ENCODE results near the gene SLC43A2. TPM values are rescaled to one million over a fixed set of nuclear protein-coding genes. Genes with fewer than 3 reads are reported as not detected.

Gene SLC43A2
- total RNA-seq, 1 donor from 2014 or later: 2.5 TPM

GRCh38 chr17:1639549-1640180 lies 11.0 kb upstream of the SLC43A2 start:
- Mint-ChIP-seq H3K36me3 (ENCODE audit: low read depth) (peaks cover 3% of the 10 kb centered on the region), H3K9me3 (no peaks in the 10 kb centered on the region), H3K27ac (no peak overlapping the region), H3K4me3 (no peak overlapping the region), H3K27me3 (ENCODE audit: insufficient read depth) (no peaks in the 10 kb centered on the region), H3K4me1 (ENCODE audit: low read depth) (peaks cover 8% of the 10 kb centered on the region)
- no peak for DNase-seq (ENCODE audit: low spot score)
- intact Hi-C loops (cut with micrococcal nuclease): no loop called here

- no peaks in the 10 kb centered on the region for H3K27me3 Mint-ChIP-seq (ENCODE audit: insufficient read depth)
- no peaks in the 10 kb centered on the region for H3K4me1 Mint-ChIP-seq (ENCODE audit: low read depth)
- intact Hi-C loops (cut with micrococcal nuclease): no loop called here
- no peak overlapping the region for H3K27ac Mint-ChIP-seq
- H3K9me3 Mint-ChIP-seq: no peaks in the 10 kb centered on the region
- no peak for DNase-seq (ENCODE audit: low spot score)
- no peak overlapping the region for H3K4me3 Mint-ChIP-seq
- H3K36me3 Mint-ChIP-seq (ENCODE audit: low read depth): peaks cover 3% of the 10 kb centered on the region
Measured at GRCh38 chr17:1638624-1639300, 10.1 kb upstream of the SLC43A2 start.

- Mint-ChIP-seq H3K4me3 (no peak overlapping the region), H3K27me3 (ENCODE audit: insufficient read depth) (peaks cover 2% of the 10 kb centered on the region), H3K9me3 (no peaks in the 10 kb centered on the region), H3K4me1 (ENCODE audit: low read depth) (no peaks in the 10 kb centered on the region), H3K36me3 (ENCODE audit: low read depth) (peaks cover 3% of the 10 kb centered on the region), H3K27ac (no peak overlapping the region)
- intact Hi-C loops (cut with micrococcal nuclease): no loop called here
- DNase-seq (ENCODE audit: low spot score): no peak
Measured at GRCh38 chr17:1638171-1638590, 9.5 kb upstream of the SLC43A2 start.

GRCh38 chr17:1636732-1637285 lies 8.2 kb upstream of the SLC43A2 start:
- intact Hi-C loops (cut with micrococcal nuclease): no loop called here
- H3K36me3 Mint-ChIP-seq (ENCODE audit: low read depth): peaks cover 3% of the 10 kb centered on the region
- peaks cover 6% of the 10 kb centered on the region for H3K27me3 Mint-ChIP-seq (ENCODE audit: insufficient read depth)
- H3K4me3 Mint-ChIP-seq: no peak overlapping the region
- no peaks in the 10 kb centered on the region for H3K4me1 Mint-ChIP-seq (ENCODE audit: low read depth)
- H3K27ac Mint-ChIP-seq: no peak overlapping the region
- no peak for DNase-seq (ENCODE audit: low spot score)
- H3K9me3 Mint-ChIP-seq: no peaks in the 10 kb centered on the region

- no peak overlapping the region for H3K27ac Mint-ChIP-seq
- H3K4me1 Mint-ChIP-seq (ENCODE audit: low read depth): no peaks in the 10 kb centered on the region
Measured at GRCh38 chr17:1635675-1636465, 7.2 kb upstream of the SLC43A2 start.

GRCh38 chr17:1634841-1635650 lies 6.4 kb upstream of the SLC43A2 start:
- no peaks in the 10 kb centered on the region for H3K9me3 Mint-ChIP-seq
- peaks cover 18% of the 10 kb centered on the region for H3K27me3 Mint-ChIP-seq (ENCODE audit: insufficient read depth)
- intact Hi-C loops (cut with micrococcal nuclease): loop anchor here (5.0 kb wide), 1 partner anchor 378 kb away; no protein-coding TSS in a partner anchor
- DNase-seq (ENCODE audit: low spot score): no peak
- H3K36me3 Mint-ChIP-seq (ENCODE audit: low read depth): peaks cover 3% of the 10 kb centered on the region
- H3K4me1 Mint-ChIP-seq (ENCODE audit: low read depth): peaks cover 4% of the 10 kb centered on the region
- H3K4me3 Mint-ChIP-seq: no peak overlapping the region
- H3K27ac Mint-ChIP-seq: no peak overlapping the region

More at GRCh38 chr17:1635675-1636465, 7.2 kb upstream of the SLC43A2 start:
- H3K36me3 Mint-ChIP-seq (ENCODE audit: low read depth): peaks cover 3% of the 10 kb centered on the region
- H3K4me3 Mint-ChIP-seq: no peak overlapping the region
- DNase-seq (ENCODE audit: low spot score): no peak
- H3K9me3 Mint-ChIP-seq: no peaks in the 10 kb centered on the region
- intact Hi-C loops (cut with micrococcal nuclease): no loop called here
- peaks cover 11% of the 10 kb centered on the region for H3K27me3 Mint-ChIP-seq (ENCODE audit: insufficient read depth)

GRCh38 chr17:1630662-1631061 lies 2.0 kb upstream of the SLC43A2 start:
- H3K4me1 Mint-ChIP-seq (ENCODE audit: low read depth): peaks cover 16% of the 10 kb centered on the region
- intact Hi-C loops (cut with micrococcal nuclease): loop anchor here (1.0 to 5.0 kb wide), 2 partner anchors 56 to 373 kb away; no protein-coding TSS in a partner anchor
- H3K27me3 Mint-ChIP-seq (ENCODE audit: insufficient read depth): peaks cover 37% of the 10 kb centered on the region
- H3K4me3 Mint-ChIP-seq: peak overlapping the region; percentile 78
- no peak for DNase-seq (ENCODE audit: low spot score)
- no peaks in the 10 kb centered on the region for H3K36me3 Mint-ChIP-seq (ENCODE audit: low read depth)
- no peaks in the 10 kb centered on the region for H3K9me3 Mint-ChIP-seq
- no peak overlapping the region for H3K27ac Mint-ChIP-seq

- Mint-ChIP-seq H3K27me3 (ENCODE audit: insufficient read depth) (peaks cover 38% of the 10 kb centered on the region), H3K9me3 (no peaks in the 10 kb centered on the region), H3K4me3 (peak overlapping the region; percentile 78), H3K4me1 (ENCODE audit: low read depth) (peaks cover 16% of the 10 kb centered on the region), H3K27ac (peak overlapping the region; percentile 86), H3K36me3 (ENCODE audit: low read depth) (no peaks in the 10 kb centered on the region)
- intact Hi-C loops (cut with micrococcal nuclease): loop anchor here (1.0 to 5.0 kb wide), 3 partner anchors 55 to 372 kb away; no protein-coding TSS in a partner anchor
- DNase-seq (ENCODE audit: low spot score): peak; percentile 62
Measured at GRCh38 chr17:1629504-1630310, 1.1 kb upstream of the SLC43A2 start.

GRCh38 chr17:1628856-1629503 lies 346 bp upstream of the SLC43A2 start:
- Mint-ChIP-seq H3K36me3 (ENCODE audit: low read depth) (no peaks in the 10 kb centered on the region), H3K27ac (peak overlapping the region; percentile 90), H3K27me3 (ENCODE audit: insufficient read depth) (peaks cover 38% of the 10 kb centered on the region), H3K4me1 (ENCODE audit: low read depth) (peaks cover 16% of the 10 kb centered on the region), H3K9me3 (no peaks in the 10 kb centered on the region), H3K4me3 (peak overlapping the region; percentile 90)
- peak; percentile 80 for DNase-seq (ENCODE audit: low spot score)
- intact Hi-C loops (cut with micrococcal nuclease): loop anchor here (1.0 to 5.0 kb wide), 5 partner anchors 20 to 262 kb away; partner anchors contain the start of genes PITPNA and RILP

GRCh38 chr17:1627182-1627981 lies 1.3 kb downstream of the SLC43A2 start:
- Mint-ChIP-seq H3K27ac (no peak overlapping the region), H3K9me3 (no peaks in the 10 kb centered on the region), H3K36me3 (ENCODE audit: low read depth) (no peaks in the 10 kb centered on the region), H3K27me3 (ENCODE audit: insufficient read depth) (peaks cover 36% of the 10 kb centered on the region), H3K4me1 (ENCODE audit: low read depth) (peaks cover 16% of the 10 kb centered on the region), H3K4me3 (peak overlapping the region; percentile 61)
- intact Hi-C loops (cut with micrococcal nuclease): loop anchor here (5.0 kb wide), 1 partner anchor 260 kb away; no protein-coding TSS in a partner anchor
- DNase-seq (ENCODE audit: low spot score): no peak
